GM12878 (cell line): ENCODE results near the gene CFAP58. TPM values are rescaled to one million over a fixed set of nuclear protein-coding genes. Genes with fewer than 3 reads are reported as not detected.

Source experiments
- ATAC-seq: fragments of 200-7000 bp; cut with Tn5 transposase; 3 replicates; pipeline ENCODE4 v1.9.1; 2020; ENCODE audit warnings: mild to moderate bottlenecking, moderate library complexity
- BruUV-seq: library from RNA; stranded (reverse); fragments of 400-500 nt; replicated peaks from 2 replicates; lab custom pipeline; 2021; lab: Mats Ljungman, UMichigan
- CTCF ChIA-PET: fragments of 300-600 bp; sonication (Branson Sonifier 250); formaldehyde crosslinking; extraction: SDS; loops from one replicate; lab custom pipeline; 2021; ENCODE audit warnings: inconsistent platforms; lab: Yijun Ruan, JAX
- POLR2A ChIA-PET: fragments of 350-600 bp; formaldehyde crosslinking; extraction: SDS; loops from one replicate; lab custom pipeline; 2021; ENCODE audit warnings: inconsistent platforms; lab: Charles Lee
- RAD21 ChIA-PET: fragments of 300-600 bp; sonication (Branson Sonifier 250); formaldehyde crosslinking; loops from one replicate; lab custom pipeline; 2023; ENCODE audit warnings: antibody characterized with exemption; ENCODE audit not compliant: unreplicated experiment; lab: Charles Lee
- SMC1A ChIA-PET: fragments of 300-600 bp; sonication (Branson Sonifier 250); formaldehyde crosslinking; loops from one replicate; lab custom pipeline; 2023; ENCODE audit not compliant: unreplicated experiment, uncharacterized antibody; lab: Charles Lee
- DNase-seq: peaks from one replicate; pipeline ENCODE4 v3.0.0-alpha.2; 2011; ENCODE audit warnings: low read depth, low spot score
- FAIRE-seq: peaks from 3 replicates; lab custom pipeline; 2011; peaks lifted over from hg19 to GRCh38; lab: Jason Lieb, UNC
- H2AFZ ChIP-seq: 2 replicates; pipeline ENCODE4 v1.6.0; 2011; ENCODE audit warnings: low read depth, low read length, control low read depth; ENCODE audit not compliant: control insufficient read depth
- H3K27ac ChIP-seq: 2 replicates; pipeline ENCODE4 v1.5.1; 2011; ENCODE audit warnings: control low read depth; ENCODE audit not compliant: control insufficient read depth, insufficient read depth
- H3K27me3 ChIP-seq, 2 experiments: replicated peaks in 1 of 2; 2 replicates each; pipeline versions ENCODE4 v1.6.0 to v1.6.1; 2011; ENCODE audit warnings: low read length in 1 of 2; ENCODE audit not compliant: control insufficient read depth in 2 of 2, insufficient read depth in 2 of 2
- H3K36me3 ChIP-seq, 2 experiments: 2 replicates each; pipeline ENCODE4 v1.5.1; 2011; ENCODE audit warnings: low read length in 1 of 2; ENCODE audit not compliant: control insufficient read depth in 2 of 2, insufficient read depth in 2 of 2
- H3K4me1 ChIP-seq: 2 replicates; pipeline ENCODE4 v1.6.1; 2011; ENCODE audit warnings: mild to moderate bottlenecking, low read length, moderate library complexity, mixed read lengths; ENCODE audit not compliant: control insufficient read depth, insufficient read depth
- H3K4me2 ChIP-seq: 2 replicates; pipeline ENCODE4 v1.6.0; 2011; ENCODE audit warnings: control low read depth; ENCODE audit not compliant: control insufficient read depth, insufficient read depth
- H3K4me3 ChIP-seq: fragments of 200-600 bp; sonication (generic); 2 replicates; pipeline ENCODE4 v1.5.1; 2016
- H3K79me2 ChIP-seq: 2 replicates; pipeline ENCODE4 v1.6.0; 2011; ENCODE audit warnings: low read length; ENCODE audit not compliant: control insufficient read depth, insufficient read depth
- H3K9ac ChIP-seq: 2 replicates; pipeline ENCODE4 v1.8.0; 2011; ENCODE audit warnings: low read length, control low read depth, mixed read lengths; ENCODE audit not compliant: control insufficient read depth, insufficient read depth
- H3K9me3 ChIP-seq: replicated peaks from 3 replicates; pipeline ENCODE4 v1.5.1; 2011; ENCODE audit warnings: mild to moderate bottlenecking, low read length; ENCODE audit not compliant: control insufficient read depth, insufficient read depth
- H4K20me1 ChIP-seq: 2 replicates; pipeline ENCODE4 v1.6.0; 2011; ENCODE audit not compliant: control insufficient read depth, insufficient read depth
- EZH2 ChIP-seq: IDR thresholded peaks from 2 replicates; pipeline ENCODE4 v1.6.1; 2012; ENCODE audit warnings: low read depth, mild to moderate bottlenecking, control low read depth, inconsistent platforms, low read length, borderline replicate concordance; ENCODE audit not compliant: control insufficient read depth
- LARP7 ChIP-seq: fragments of 450-650 bp; IDR thresholded peaks from 2 replicates; pipeline ENCODE4 v1.6.1; 2017; ENCODE audit warnings: mild to moderate bottlenecking
- RBBP5 ChIP-seq: fragments of 200-600 bp; sonication (generic); conservative IDR thresholded peaks from 2 replicates; pipeline ENCODE4 v1.6.1; 2016
- ZNF274 ChIP-seq: IDR thresholded peaks from one replicate; pipeline ENCODE4 v1.8.0; 2011; ENCODE audit not compliant: insufficient read length, insufficient read depth
- WGBS: methylation state at CpG from one replicate; pipeline ENCODE4 v1.1.6; 2016; ENCODE audit warnings: low lambda C conversion rate; ENCODE audit not compliant: insufficient replicate concordance, insufficient coverage; ENCODE audit errors: missing lambda C conversion rate; 5-methylcytosine and 5-hydroxymethylcytosine counted together
- in situ Hi-C: fragments of 300-500 bp; cut with MboI; formaldehyde crosslinking; loops from 9 replicates; pipeline ENCODE4 v1.14.3; 2018; ENCODE audit warnings: mixed read lengths
- intact Hi-C: fragments of 100-400 bp; cut with micrococcal nuclease; formaldehyde crosslinking; loops from one replicate; pipeline ENCODE4 v1.14.2; 2022; ENCODE audit not compliant: unreplicated experiment
- polyA plus RNA-seq, 11 experiments: library from polyadenylated mRNA; depleted of rRNA in 4 of 11; unstranded in 6 of 11; stranded (reverse) in 5 of 11; fragments of >200 nt; fragmentation: Nextera tagmentation in 4 of 11; fragmentation: Illumina TruSeq in 1 of 11; extraction: Ambion mirVana in 4 of 11; extraction: Trizol in 1 of 11; gene quantifications; 1 replicate in 1 of 11; 2 replicates in 10 of 11; pipeline versions ENCODE4 v1.2.1 to v1.2.3, GENCODE V29; 2011 to 2016; ENCODE audit warnings: inconsistent platforms in 2 of 11, missing spikeins in 2 of 11, low read depth in 1 of 11
- total RNA-seq, 4 experiments: library from RNA; depleted of rRNA in 3 of 4; stranded (reverse); fragments of >200 nt in 3 of 4; fragmentation: Illumina TruSeq in 1 of 4; extraction: Trizol in 1 of 4; gene quantifications; 2 replicates each; pipeline versions ENCODE4 v1.2.1 to v1.2.3, GENCODE V29; 2013 to 2021
- TF ChIP-seq, protein P1 (sequence below), 3 experiments: IDR thresholded peaks in 2 of 3; conservative IDR thresholded peaks in 1 of 3; 2 replicates each; pipeline ENCODE4 v1.5.1; 2011; ENCODE audit warnings: low read depth in 3 of 3, low read length in 3 of 3, mild to moderate bottlenecking in 3 of 3, control low read depth in 2 of 3, moderate library complexity in 2 of 3, inconsistent platforms in 1 of 3, mixed read lengths in 1 of 3; ENCODE audit not compliant: control insufficient read depth in 2 of 3, insufficient read depth in 1 of 3; ENCODE audit errors: extremely low read depth in 1 of 3
- TF ChIP-seq, protein P2 (sequence below): fragments of 450-650 bp; formaldehyde crosslinking; IDR thresholded peaks from 2 replicates; pipeline ENCODE4 v1.4.0; 2022; ENCODE audit warnings: mild to moderate bottlenecking, moderate library complexity

Gene CFAP58
- total and polyA plus RNA-seq, 10 of the 15 experiments (the other 5 are each of a cell fraction or from before 2014, with no cell fraction given): 0.03 to 0.35 (median 0.21) TPM

DNA sequence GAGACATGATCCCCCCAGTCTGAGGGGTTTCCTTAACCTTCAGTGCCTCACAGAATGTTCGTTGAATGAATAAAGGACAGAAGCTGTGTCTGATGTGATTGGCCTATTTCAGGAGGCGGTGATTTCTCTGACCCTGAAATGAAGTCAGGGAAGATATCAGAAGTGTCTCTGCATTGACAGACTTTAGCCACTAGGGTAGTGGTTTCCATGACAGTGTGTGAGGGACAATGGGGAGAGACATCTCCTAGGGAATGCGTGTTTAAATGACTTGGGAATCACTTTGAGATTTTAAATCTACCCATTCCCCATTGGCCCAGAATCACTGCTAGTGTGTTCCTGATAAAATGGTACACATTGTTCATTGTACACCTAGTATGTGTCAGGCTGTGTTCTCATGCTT lies 132.0 kb downstream of the CFAP58 start:
- Histone ChIP-seq H3K36me3 (no peaks in the 10 kb centered on the region), H3K79me2 (no peaks in the 10 kb centered on the region), H3K9ac (no peak overlapping the region), H3K4me3 (no peak overlapping the region), H3K9me3 (no peaks in the 10 kb centered on the region), H3K27ac (no peak overlapping the region), H2AFZ (no peak overlapping the region), H3K27me3 (no peaks in the 10 kb centered on the region; a peak in 1 of 4 replicates), H3K4me2 (no peak overlapping the region), H3K4me1 (no peaks in the 10 kb centered on the region), H4K20me1 (0 out of 2 replicates have a peak, but pooled peaks cover 2% of the 10 kb centered on the region)
- no TSS peak for BruUV-seq
- ChIA-PET SMC1A (no interaction called here), RAD21 (no interaction called here), CTCF (no interaction called here), POLR2A (no interaction called here)
- FAIRE-seq (no peak), ATAC-seq (peak; percentile 32; the same call in 1 of the 3 replicates), DNase-seq (no peak)
- TF ChIP-seq EZH2: no peak
- TF ChIP-seq, protein P1, sequence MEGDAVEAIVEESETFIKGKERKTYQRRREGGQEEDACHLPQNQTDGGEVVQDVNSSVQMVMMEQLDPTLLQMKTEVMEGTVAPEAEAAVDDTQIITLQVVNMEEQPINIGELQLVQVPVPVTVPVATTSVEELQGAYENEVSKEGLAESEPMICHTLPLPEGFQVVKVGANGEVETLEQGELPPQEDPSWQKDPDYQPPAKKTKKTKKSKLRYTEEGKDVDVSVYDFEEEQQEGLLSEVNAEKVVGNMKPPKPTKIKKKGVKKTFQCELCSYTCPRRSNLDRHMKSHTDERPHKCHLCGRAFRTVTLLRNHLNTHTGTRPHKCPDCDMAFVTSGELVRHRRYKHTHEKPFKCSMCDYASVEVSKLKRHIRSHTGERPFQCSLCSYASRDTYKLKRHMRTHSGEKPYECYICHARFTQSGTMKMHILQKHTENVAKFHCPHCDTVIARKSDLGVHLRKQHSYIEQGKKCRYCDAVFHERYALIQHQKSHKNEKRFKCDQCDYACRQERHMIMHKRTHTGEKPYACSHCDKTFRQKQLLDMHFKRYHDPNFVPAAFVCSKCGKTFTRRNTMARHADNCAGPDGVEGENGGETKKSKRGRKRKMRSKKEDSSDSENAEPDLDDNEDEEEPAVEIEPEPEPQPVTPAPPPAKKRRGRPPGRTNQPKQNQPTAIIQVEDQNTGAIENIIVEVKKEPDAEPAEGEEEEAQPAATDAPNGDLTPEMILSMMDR (IDR thresholded peaks at IDR 0.05 in 2 of 3, conservative IDR thresholded peaks at IDR 0.05 in 1 of 3; ENCODE audit: control insufficient read depth in 2 of 3, extremely low read depth in 1 of 3, insufficient read depth in 1 of 3, low read depth in 3 of 3, low read length in 3 of 3): peak in 2 of 3 experiments; percentile 15 to 29; a peak in 2 of 6 replicates
- WGBS: 11% methylated on average over 3 of the region's 3 CpGs
- in situ Hi-C loops (no loop called here), intact Hi-C loops (loop anchor here (10.0 kb wide), 1 partner anchor 191 kb away; no protein-coding TSS in a partner anchor)

DNA sequence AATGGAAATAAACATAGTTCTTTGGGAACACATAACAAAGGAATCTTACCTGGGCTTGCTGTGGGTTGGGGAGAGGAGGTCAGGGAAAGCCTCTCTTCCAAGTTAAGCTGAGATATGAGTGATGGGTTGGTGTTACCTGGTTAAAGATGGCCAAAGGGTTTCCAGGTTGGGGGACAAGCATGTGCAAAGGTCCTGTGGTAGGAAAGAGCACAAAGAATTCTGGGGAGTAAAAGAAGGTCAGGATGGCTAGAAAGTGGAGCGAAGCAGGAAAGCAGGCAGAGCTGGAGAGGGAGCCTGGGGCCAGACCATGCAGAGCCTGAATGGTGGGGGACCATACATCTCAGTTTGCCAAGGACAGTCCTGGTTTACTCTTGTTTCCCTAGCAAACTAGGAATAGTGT lies 133.2 kb downstream of the CFAP58 start:
- Histone ChIP-seq H3K4me2 (no peak overlapping the region), H3K9me3 (no peaks in the 10 kb centered on the region), H3K27me3 (no peaks in the 10 kb centered on the region; a peak in 1 of 4 replicates), H4K20me1 (0 out of 2 replicates have a peak, but pooled peaks cover 2% of the 10 kb centered on the region), H3K36me3 (no peaks in the 10 kb centered on the region), H3K79me2 (no peaks in the 10 kb centered on the region), H3K27ac (no peak overlapping the region), H3K4me3 (no peak overlapping the region), H2AFZ (no peak overlapping the region), H3K4me1 (no peaks in the 10 kb centered on the region), H3K9ac (no peak overlapping the region)
- POLR2A ChIA-PET: no interaction called here
- SMC1A ChIA-PET: no interaction called here
- BruUV-seq: no TSS peak
- no peak for DNase-seq
- FAIRE-seq: no peak
- no peak for TF ChIP-seq RBBP5
- no peak for TF ChIP-seq ZNF274
- TF ChIP-seq, protein P2, sequence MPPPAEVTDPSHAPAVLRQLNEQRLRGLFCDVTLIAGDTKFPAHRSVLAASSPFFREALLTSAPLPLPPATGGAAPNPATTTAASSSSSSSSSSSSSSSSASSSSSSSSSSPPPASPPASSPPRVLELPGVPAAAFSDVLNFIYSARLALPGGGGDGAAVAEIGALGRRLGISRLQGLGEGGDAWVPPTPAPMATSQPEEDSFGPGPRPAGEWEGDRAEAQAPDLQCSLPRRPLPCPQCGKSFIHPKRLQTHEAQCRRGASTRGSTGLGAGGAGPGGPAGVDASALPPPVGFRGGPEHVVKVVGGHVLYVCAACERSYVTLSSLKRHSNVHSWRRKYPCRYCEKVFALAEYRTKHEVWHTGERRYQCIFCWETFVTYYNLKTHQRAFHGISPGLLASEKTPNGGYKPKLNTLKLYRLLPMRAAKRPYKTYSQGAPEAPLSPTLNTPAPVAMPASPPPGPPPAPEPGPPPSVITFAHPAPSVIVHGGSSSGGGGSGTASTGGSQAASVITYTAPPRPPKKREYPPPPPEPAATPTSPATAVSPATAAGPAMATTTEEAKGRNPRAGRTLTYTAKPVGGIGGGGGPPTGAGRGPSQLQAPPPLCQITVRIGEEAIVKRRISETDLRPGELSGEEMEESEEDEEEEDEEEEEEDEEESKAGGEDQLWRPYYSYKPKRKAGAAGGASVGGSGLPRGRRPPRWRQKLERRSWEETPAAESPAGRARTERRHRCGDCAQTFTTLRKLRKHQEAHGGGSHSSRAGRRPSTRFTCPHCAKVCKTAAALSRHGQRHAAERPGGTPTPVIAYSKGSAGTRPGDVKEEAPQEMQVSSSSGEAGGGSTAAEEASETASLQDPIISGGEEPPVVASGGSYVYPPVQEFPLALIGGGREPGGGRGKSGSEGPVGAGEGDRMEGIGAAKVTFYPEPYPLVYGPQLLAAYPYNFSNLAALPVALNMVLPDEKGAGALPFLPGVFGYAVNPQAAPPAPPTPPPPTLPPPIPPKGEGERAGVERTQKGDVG: no peak
- TF ChIP-seq LARP7: no peak
- intact Hi-C loops (loop anchor here (10.0 kb wide), 1 partner anchor 192 kb away; no protein-coding TSS in a partner anchor), in situ Hi-C loops (no loop called here)
- ATAC-seq: no peak
- RAD21 ChIA-PET: no interaction called here
- WGBS: no CpG with 5 or more reads among the region's 1 CpG
- CTCF ChIA-PET: no interaction called here
